ENCODE data around the gene AP3S1. TPM values are rescaled to one million over a fixed set of nuclear protein-coding genes. Genes with fewer than 3 reads are reported as not detected.

AP3S1 gene
- total RNA-seq, 4 donors from 2014 or later: 69.5 to 175 (median 109) TPM

- TF ChIP-seq CTCF (IDR thresholded peaks at IDR 0.05; ENCODE audit: low read depth): no peak
Measured at GRCh38 chr5:115843444-115844130, 1.9 kb downstream of the AP3S1 start.

- TF ChIP-seq CTCF (IDR thresholded peaks at IDR 0.05; ENCODE audit: low read depth): no peak
Measured at GRCh38 chr5:115844321-115844817, 2.6 kb downstream of the AP3S1 start.

- TF ChIP-seq CTCF (IDR thresholded peaks at IDR 0.05; ENCODE audit: low read depth): no peak
Measured at GRCh38 chr5:115847290-115847689, 5.6 kb downstream of the AP3S1 start.

- TF ChIP-seq CTCF (IDR thresholded peaks at IDR 0.05; ENCODE audit: low read depth): no peak
Measured at GRCh38 chr5:115849258-115849798, 7.6 kb downstream of the AP3S1 start.

GRCh38 chr5:115850744-115851416 is 9.1 kb downstream of the AP3S1 start:
- no peak for TF ChIP-seq CTCF (IDR thresholded peaks at IDR 0.05; ENCODE audit: low read depth)

GRCh38 chr5:115854139-115854538 is 12.4 kb downstream of the AP3S1 start:
- no peak for TF ChIP-seq CTCF (IDR thresholded peaks at IDR 0.05; ENCODE audit: low read depth)

GRCh38 chr5:115855959-115856358 is 14.2 kb downstream of the AP3S1 start:
- TF ChIP-seq CTCF (IDR thresholded peaks at IDR 0.05; ENCODE audit: low read depth): no peak

Data from subcutaneous adipose tissue (tissue), 4 donors.